GM23338 (cell line): ENCODE data around the gene ZNF532. TPM values are rescaled to one million over a fixed set of nuclear protein-coding genes. Genes with fewer than 3 reads are reported as not detected.

ENCODE experiments used
- EZH2 ChIP-seq: fragments of 200-600 bp; sonication (generic); IDR thresholded peaks from one replicate; pipeline ENCODE4 v1.8.0; 2017; ENCODE audit warnings: antibody characterized with exemption, mild to moderate bottlenecking, low read depth; ENCODE audit not compliant: unreplicated experiment
- JUNB ChIP-seq: IDR thresholded peaks from one replicate; pipeline ENCODE4 v1.6.1; 2016; ENCODE audit warnings: antibody characterized with exemption; ENCODE audit not compliant: unreplicated experiment
- POLR2AphosphoS5 ChIP-seq: IDR thresholded peaks from 2 replicates; pipeline ENCODE4 v1.6.1; 2016; ENCODE audit warnings: antibody characterized with exemption, low read depth
- ZNF114 ChIP-seq: fragments of 250-450 bp; sonication (Bioruptor Pico); IDR thresholded peaks from 2 replicates; pipeline ENCODE4 v1.5.0; 2020; ENCODE audit warnings: mild to moderate bottlenecking, moderate library complexity
- polyA plus RNA-seq: library from polyadenylated mRNA; unstranded; fragments of >200 nt; fragmentation: Nextera tagmentation; extraction: Ambion mirVana; gene quantifications from 2 replicates; pipeline ENCODE4 v1.2.1, GENCODE V29; 2016
- total RNA-seq: library from RNA; depleted of rRNA; stranded (reverse); fragments of >200 nt; shearing (Covaris generic); gene quantifications from 2 replicates; pipeline ENCODE4 v1.2.3, GENCODE V29; 2014
- TF ChIP-seq, protein P1 (sequence below): fragments of 250-450 bp; sonication (Bioruptor Pico); IDR thresholded peaks from 2 replicates; pipeline ENCODE4 v1.5.0; 2020; ENCODE audit warnings: mild to moderate bottlenecking, moderate library complexity
- TF ChIP-seq, protein P2 (sequence below): IDR thresholded peaks from one replicate; pipeline ENCODE4 v1.6.1; 2018; ENCODE audit warnings: antibody characterized with exemption; ENCODE audit not compliant: unreplicated experiment

ZNF532 gene
- total and polyA plus RNA-seq, 2 experiments from 2014 or later: 51.5 to 225 TPM

GRCh38 chr18:58847383-58848071, 17.1 kb upstream of the ZNF532 start (continued):
- TF ChIP-seq, protein P1, sequence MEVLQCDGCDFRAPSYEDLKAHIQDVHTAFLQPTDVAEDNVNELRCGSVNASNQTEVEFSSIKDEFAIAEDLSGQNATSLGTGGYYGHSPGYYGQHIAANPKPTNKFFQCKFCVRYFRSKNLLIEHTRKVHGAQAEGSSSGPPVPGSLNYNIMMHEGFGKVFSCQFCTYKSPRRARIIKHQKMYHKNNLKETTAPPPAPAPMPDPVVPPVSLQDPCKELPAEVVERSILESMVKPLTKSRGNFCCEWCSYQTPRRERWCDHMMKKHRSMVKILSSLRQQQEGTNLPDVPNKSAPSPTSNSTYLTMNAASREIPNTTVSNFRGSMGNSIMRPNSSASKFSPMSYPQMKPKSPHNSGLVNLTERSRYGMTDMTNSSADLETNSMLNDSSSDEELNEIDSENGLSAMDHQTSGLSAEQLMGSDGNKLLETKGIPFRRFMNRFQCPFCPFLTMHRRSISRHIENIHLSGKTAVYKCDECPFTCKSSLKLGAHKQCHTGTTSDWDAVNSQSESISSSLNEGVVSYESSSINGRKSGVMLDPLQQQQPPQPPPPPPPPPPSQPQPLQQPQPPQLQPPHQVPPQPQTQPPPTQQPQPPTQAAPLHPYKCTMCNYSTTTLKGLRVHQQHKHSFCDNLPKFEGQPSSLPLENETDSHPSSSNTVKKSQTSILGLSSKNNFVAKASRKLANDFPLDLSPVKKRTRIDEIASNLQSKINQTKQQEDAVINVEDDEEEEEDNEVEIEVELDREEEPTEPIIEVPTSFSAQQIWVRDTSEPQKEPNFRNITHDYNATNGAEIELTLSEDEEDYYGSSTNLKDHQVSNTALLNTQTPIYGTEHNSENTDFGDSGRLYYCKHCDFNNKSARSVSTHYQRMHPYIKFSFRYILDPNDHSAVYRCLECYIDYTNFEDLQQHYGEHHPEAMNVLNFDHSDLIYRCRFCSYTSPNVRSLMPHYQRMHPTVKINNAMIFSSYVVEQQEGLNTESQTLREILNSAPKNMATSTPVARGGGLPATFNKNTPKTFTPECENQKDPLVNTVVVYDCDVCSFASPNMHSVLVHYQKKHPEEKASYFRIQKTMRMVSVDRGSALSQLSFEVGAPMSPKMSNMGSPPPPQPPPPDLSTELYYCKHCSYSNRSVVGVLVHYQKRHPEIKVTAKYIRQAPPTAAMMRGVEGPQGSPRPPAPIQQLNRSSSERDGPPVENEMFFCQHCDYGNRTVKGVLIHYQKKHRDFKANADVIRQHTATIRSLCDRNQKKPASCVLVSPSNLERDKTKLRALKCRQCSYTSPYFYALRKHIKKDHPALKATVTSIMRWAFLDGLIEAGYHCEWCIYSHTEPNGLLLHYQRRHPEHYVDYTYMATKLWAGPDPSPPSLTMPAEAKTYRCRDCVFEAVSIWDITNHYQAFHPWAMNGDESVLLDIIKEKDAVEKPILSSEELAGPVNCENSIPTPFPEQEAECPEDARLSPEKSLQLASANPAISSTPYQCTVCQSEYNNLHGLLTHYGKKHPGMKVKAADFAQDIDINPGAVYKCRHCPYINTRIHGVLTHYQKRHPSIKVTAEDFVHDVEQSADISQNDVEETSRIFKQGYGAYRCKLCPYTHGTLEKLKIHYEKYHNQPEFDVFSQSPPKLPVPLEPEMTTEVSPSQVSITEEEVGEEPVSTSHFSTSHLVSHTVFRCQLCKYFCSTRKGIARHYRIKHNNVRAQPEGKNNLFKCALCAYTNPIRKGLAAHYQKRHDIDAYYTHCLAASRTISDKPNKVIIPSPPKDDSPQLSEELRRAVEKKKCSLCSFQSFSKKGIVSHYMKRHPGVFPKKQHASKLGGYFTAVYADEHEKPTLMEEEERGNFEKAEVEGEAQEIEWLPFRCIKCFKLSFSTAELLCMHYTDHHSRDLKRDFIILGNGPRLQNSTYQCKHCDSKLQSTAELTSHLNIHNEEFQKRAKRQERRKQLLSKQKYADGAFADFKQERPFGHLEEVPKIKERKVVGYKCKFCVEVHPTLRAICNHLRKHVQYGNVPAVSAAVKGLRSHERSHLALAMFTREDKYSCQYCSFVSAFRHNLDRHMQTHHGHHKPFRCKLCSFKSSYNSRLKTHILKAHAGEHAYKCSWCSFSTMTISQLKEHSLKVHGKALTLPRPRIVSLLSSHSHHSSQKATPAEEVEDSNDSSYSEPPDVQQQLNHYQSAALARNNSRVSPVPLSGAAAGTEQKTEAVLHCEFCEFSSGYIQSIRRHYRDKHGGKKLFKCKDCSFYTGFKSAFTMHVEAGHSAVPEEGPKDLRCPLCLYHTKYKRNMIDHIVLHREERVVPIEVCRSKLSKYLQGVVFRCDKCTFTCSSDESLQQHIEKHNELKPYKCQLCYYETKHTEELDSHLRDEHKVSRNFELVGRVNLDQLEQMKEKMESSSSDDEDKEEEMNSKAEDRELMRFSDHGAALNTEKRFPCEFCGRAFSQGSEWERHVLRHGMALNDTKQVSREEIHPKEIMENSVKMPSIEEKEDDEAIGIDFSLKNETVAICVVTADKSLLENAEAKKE: peak; percentile 59; the same call in 1 of the 2 replicates
- peak; percentile 66; the same call in 1 of the 2 replicates for TF ChIP-seq POLR2AphosphoS5
- no peak for TF ChIP-seq EZH2
- TF ChIP-seq ZNF114 (CRISPR knock-in tag): no peak
- no peak for TF ChIP-seq JUNB
- TF ChIP-seq, protein P2, sequence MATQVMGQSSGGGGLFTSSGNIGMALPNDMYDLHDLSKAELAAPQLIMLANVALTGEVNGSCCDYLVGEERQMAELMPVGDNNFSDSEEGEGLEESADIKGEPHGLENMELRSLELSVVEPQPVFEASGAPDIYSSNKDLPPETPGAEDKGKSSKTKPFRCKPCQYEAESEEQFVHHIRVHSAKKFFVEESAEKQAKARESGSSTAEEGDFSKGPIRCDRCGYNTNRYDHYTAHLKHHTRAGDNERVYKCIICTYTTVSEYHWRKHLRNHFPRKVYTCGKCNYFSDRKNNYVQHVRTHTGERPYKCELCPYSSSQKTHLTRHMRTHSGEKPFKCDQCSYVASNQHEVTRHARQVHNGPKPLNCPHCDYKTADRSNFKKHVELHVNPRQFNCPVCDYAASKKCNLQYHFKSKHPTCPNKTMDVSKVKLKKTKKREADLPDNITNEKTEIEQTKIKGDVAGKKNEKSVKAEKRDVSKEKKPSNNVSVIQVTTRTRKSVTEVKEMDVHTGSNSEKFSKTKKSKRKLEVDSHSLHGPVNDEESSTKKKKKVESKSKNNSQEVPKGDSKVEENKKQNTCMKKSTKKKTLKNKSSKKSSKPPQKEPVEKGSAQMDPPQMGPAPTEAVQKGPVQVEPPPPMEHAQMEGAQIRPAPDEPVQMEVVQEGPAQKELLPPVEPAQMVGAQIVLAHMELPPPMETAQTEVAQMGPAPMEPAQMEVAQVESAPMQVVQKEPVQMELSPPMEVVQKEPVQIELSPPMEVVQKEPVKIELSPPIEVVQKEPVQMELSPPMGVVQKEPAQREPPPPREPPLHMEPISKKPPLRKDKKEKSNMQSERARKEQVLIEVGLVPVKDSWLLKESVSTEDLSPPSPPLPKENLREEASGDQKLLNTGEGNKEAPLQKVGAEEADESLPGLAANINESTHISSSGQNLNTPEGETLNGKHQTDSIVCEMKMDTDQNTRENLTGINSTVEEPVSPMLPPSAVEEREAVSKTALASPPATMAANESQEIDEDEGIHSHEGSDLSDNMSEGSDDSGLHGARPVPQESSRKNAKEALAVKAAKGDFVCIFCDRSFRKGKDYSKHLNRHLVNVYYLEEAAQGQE: peak; percentile 17
